ENCODE results near the gene ISLR2.

Gene ISLR2

GRCh38 chr15:74174219-74174957 lies 44.0 kb downstream of the ISLR2 start:
- no peak for FAIRE-seq
- no peak for DNase-seq (ENCODE audit: extremely low spot score, insufficient read length, low read depth)

GRCh38 chr15:74174958-74175253 lies 44.5 kb downstream of the ISLR2 start:
- no peak for FAIRE-seq
- DNase-seq (ENCODE audit: extremely low spot score, insufficient read length, low read depth), result no peak

- DNase-seq (ENCODE audit: extremely low spot score, insufficient read length, low read depth), result no peak
- FAIRE-seq, result no peak
Measured at GRCh38 chr15:74175271-74176191, 45.1 kb downstream of the ISLR2 start.

- FAIRE-seq (no peak), DNase-seq (ENCODE audit: extremely low spot score, insufficient read length, low read depth) (no peak)
Measured at GRCh38 chr15:74176262-74177214, 46.2 kb downstream of the ISLR2 start.

GRCh38 chr15:74178326-74179100 lies 48.1 kb downstream of the ISLR2 start:
- DNase-seq (ENCODE audit: extremely low spot score, insufficient read length, low read depth) (no peak), FAIRE-seq (no peak)

- FAIRE-seq, result no peak
- DNase-seq (ENCODE audit: extremely low spot score, insufficient read length, low read depth), result no peak
Measured at GRCh38 chr15:74179101-74179841, 48.9 kb downstream of the ISLR2 start.

GRCh38 chr15:74179983-74180880 lies 49.8 kb downstream of the ISLR2 start:
- no peak for DNase-seq (ENCODE audit: extremely low spot score, insufficient read length, low read depth)
- no peak for FAIRE-seq

- FAIRE-seq (no peak), DNase-seq (ENCODE audit: extremely low spot score, insufficient read length, low read depth) (no peak)
Measured at GRCh38 chr15:74180881-74181602, 50.7 kb downstream of the ISLR2 start.

GRCh38 chr15:74182131-74182530 lies 51.7 kb downstream of the ISLR2 start:
- FAIRE-seq, result no peak

GRCh38 chr15:74184582-74185091 lies 54.3 kb downstream of the ISLR2 start:
- DNase-seq (ENCODE audit: extremely low spot score, insufficient read length, low read depth) (no peak), FAIRE-seq (no peak)

More at GRCh38 chr15:74182131-74182530, 51.7 kb downstream of the ISLR2 start:
- DNase-seq (ENCODE audit: extremely low spot score, insufficient read length, low read depth), result no peak

GRCh38 chr15:74185710-74186348 lies 55.4 kb downstream of the ISLR2 start:
- DNase-seq (ENCODE audit: extremely low spot score, insufficient read length, low read depth), result no peak
- no peak for FAIRE-seq

Measured in GM18507 (cell line).